OCI-LY1 (cell line): ENCODE data around the gene CLTCL1.

ENCODE experiments used
- CTCF ChIP-seq: fragments of 200-600 bp; sonication (generic), shearing (Covaris generic); IDR thresholded peaks from 2 replicates; pipeline ENCODE4 v1.5.1; 2017; ENCODE audit warnings: mild to moderate bottlenecking, antibody characterized with exemption, low read length, moderate library complexity, mixed read lengths
- EZH2 ChIP-seq: fragments of 200-600 bp; sonication (generic), shearing (Covaris generic); IDR thresholded peaks from 2 replicates; pipeline ENCODE4 v1.8.0; 2017; ENCODE audit warnings: borderline replicate concordance, mixed run types, mild to moderate bottlenecking, antibody characterized with exemption, low read length, moderate library complexity, mixed read lengths

- no peak for TF ChIP-seq EZH2
- no peak for TF ChIP-seq CTCF
These were observed 93.3 kb downstream of the CLTCL1 start for GRCh38 chr22:19197997-19198865.
